Esophagus squamous epithelium (tissue), 5 donors: Measurements from ENCODE around the gene ZSWIM3. TPM values are rescaled to one million over a fixed set of nuclear protein-coding genes. Genes with fewer than 3 reads are reported as not detected.

Experiments
- DNase-seq: peaks from one replicate; lab custom pipeline; 2025; lab: John Stamatoyannopoulos, UW
- H3K27ac ChIP-seq, 4 donors: fragments of 200-600 bp; sonication (generic); one replicate each; pipeline ENCODE4 v1.5.1; 2016 to 2019; ENCODE audit warnings: mild to moderate bottlenecking in 1 of 4
- H3K27me3 ChIP-seq, 4 donors: fragments of 200-600 bp; sonication (generic); 1 replicate in 3 of 4; 2 replicates in 1 of 4; pipeline versions ENCODE4 v1.5.1 to v1.6.0; 2017 to 2021; ENCODE audit warnings: antibody characterized with exemption in 1 of 4
- H3K36me3 ChIP-seq, 3 donors: fragments of 200-600 bp; sonication (generic); one replicate each; pipeline ENCODE4 v1.5.1; 2016 to 2019
- H3K4me1 ChIP-seq, 3 donors: fragments of 200-600 bp; sonication (generic); one replicate each; pipeline ENCODE4 v1.5.1; 2017 to 2019
- H3K4me3 ChIP-seq, 4 donors: fragments of 200-600 bp; sonication (generic); 1 replicate in 3 of 4; 2 replicates in 1 of 4; pipeline ENCODE4 v1.5.1; 2016 to 2019; ENCODE audit warnings: mild to moderate bottlenecking in 2 of 4, moderate library complexity in 1 of 4
- H3K9me3 ChIP-seq, 3 donors: fragments of 200-600 bp; sonication (generic); one replicate each; pipeline ENCODE4 v1.5.1; 2016 to 2019
- POLR2A ChIP-seq, 4 donors: fragments of 450-650 bp; IDR thresholded peaks; one replicate each; pipeline ENCODE4 v1.6.1; 2017; ENCODE audit warnings: antibody characterized with exemption in 4 of 4, mild to moderate bottlenecking in 4 of 4, moderate library complexity in 3 of 4
- WGBS, 2 donors: methylation state at CpG; one replicate each; pipeline ENCODE4 v1.1.5; 2018; 5-methylcytosine and 5-hydroxymethylcytosine counted together
- intact Hi-C: fragments of 100-400 bp; cut with DNase I; formaldehyde crosslinking; loops from one replicate; pipeline ENCODE4 v1.15.0; 2022
- total RNA-seq, 4 donors: library from RNA; depleted of rRNA; stranded (reverse); fragments of >200 nt; gene quantifications; one replicate each; pipeline ENCODE4 v1.1.0, GENCODE V29; 2016
- TF ChIP-seq, protein P1 (sequence below), 6 experiments: fragments of 450-650 bp in 4 of 6; fragments of 200-600 bp in 2 of 6; sonication (generic) in 2 of 6; IDR thresholded peaks; one replicate each; pipeline ENCODE4 v1.5.1; 2016 to 2019; ENCODE audit warnings: antibody characterized with exemption in 6 of 6, mild to moderate bottlenecking in 4 of 6, moderate library complexity in 4 of 6
- donor health status: DM: yes; HTN: yes; CAD: no.

Gene ZSWIM3
- 1 to 10 TPM; 1.1 to 3.2 (median 2.5) TPM for total RNA-seq

- Histone ChIP-seq H3K9me3 (no peaks in the 10 kb centered on the region), H3K27ac (peak within 1 kb of the TSS; percentile 82 to 90 (median 85)), H3K36me3 (peaks cover 0 to 30% (median 0%) of the 10 kb centered on the region in 3 donors), H3K4me1 (peaks cover 26 to 46% (median 28%) of the 10 kb centered on the region in 3 donors), H3K27me3 (no peaks in the 10 kb centered on the region), H3K4me3 (peak within 1 kb of the TSS; percentile 91 to 95 (median 92))
- intact Hi-C loops: no loop called here
- peak; percentile 91 for DNase-seq
- WGBS, 2 donors: 0% methylated on average over 2 to 5 of the region's 36 CpGs
- TF ChIP-seq POLR2A (IDR thresholded peaks at IDR 0.05): peak in 2 of 4 donors; percentile 32 to 75
- TF ChIP-seq, protein P1, sequence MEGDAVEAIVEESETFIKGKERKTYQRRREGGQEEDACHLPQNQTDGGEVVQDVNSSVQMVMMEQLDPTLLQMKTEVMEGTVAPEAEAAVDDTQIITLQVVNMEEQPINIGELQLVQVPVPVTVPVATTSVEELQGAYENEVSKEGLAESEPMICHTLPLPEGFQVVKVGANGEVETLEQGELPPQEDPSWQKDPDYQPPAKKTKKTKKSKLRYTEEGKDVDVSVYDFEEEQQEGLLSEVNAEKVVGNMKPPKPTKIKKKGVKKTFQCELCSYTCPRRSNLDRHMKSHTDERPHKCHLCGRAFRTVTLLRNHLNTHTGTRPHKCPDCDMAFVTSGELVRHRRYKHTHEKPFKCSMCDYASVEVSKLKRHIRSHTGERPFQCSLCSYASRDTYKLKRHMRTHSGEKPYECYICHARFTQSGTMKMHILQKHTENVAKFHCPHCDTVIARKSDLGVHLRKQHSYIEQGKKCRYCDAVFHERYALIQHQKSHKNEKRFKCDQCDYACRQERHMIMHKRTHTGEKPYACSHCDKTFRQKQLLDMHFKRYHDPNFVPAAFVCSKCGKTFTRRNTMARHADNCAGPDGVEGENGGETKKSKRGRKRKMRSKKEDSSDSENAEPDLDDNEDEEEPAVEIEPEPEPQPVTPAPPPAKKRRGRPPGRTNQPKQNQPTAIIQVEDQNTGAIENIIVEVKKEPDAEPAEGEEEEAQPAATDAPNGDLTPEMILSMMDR (IDR thresholded peaks at IDR 0.05): no peak
Observed at GRCh38 chr20:45857114-45857881, at the start of gene ZSWIM3, which contains the start of gene ACOT8. Gene ZSWIM3 (plus strand): TSS chr20:45857614. CDS start chr20:45857826, 212 bp downstream. Gene ACOT8 (minus strand): TSS chr20:45857392. CDS start chr20:45857315, 77 bp downstream.

- Histone ChIP-seq H3K36me3 (peaks cover 8 to 63% (median 38%) of the 10 kb centered on the region in 3 donors), H3K27ac (no peak overlapping the region), H3K9me3 (no peaks in the 10 kb centered on the region), H3K4me1 (peaks cover 8 to 30% (median 12%) of the 10 kb centered on the region in 3 donors), H3K4me3 (no peak overlapping the region), H3K27me3 (no peaks in the 10 kb centered on the region)
- intact Hi-C loops: loop anchor here (10.0 kb wide), 1 partner anchor 154 kb away; no protein-coding TSS in a partner anchor
- no peak for DNase-seq
- TF ChIP-seq POLR2A (IDR thresholded peaks at IDR 0.05): no peak
- TF ChIP-seq, protein P1 (IDR thresholded peaks at IDR 0.05): no peak
- 87 to 89% methylated on average over 8 of the region's 8 CpGs for WGBS, 2 donors
Observed at GRCh38 chr20:45810191-45810970, 47.0 kb upstream of the ZSWIM3 start.

GRCh38 chr20:45812157-45813005 is 45.0 kb upstream of the ZSWIM3 start, which contains the start of gene UBE2C:
Gene UBE2C (plus strand): TSS chr20:45812644. CDS start chr20:45812696, 52 bp downstream.
- 0 to 2% methylated on average over 8 to 22 of the region's 65 CpGs for WGBS, 2 donors
- intact Hi-C loops: loop anchor here (10.0 kb wide), 1 partner anchor 152 kb away; no protein-coding TSS in a partner anchor
- peak; percentile 84 for DNase-seq
- H3K36me3 ChIP-seq: peaks cover 7 to 43% (median 32%) of the 10 kb centered on the region in 3 donors
- peak within 1 kb of the TSS; percentile 42 to 76 (median 70) for H3K27ac ChIP-seq
- no peaks in the 10 kb centered on the region for H3K9me3 ChIP-seq
- TF ChIP-seq, protein P1 (IDR thresholded peaks at IDR 0.05): no peak
- peak in 1 of 4 donors; percentile 42 for TF ChIP-seq POLR2A (IDR thresholded peaks at IDR 0.05)
- H3K4me1 ChIP-seq: peaks cover 8 to 32% (median 12%) of the 10 kb centered on the region in 3 donors
- no peaks in the 10 kb centered on the region for H3K27me3 ChIP-seq
- peak within 1 kb of the TSS; percentile 60 to 79 (median 65) for H3K4me3 ChIP-seq

- intact Hi-C loops: loop anchor here (10.0 kb wide), 1 partner anchor 152 kb away; no protein-coding TSS in a partner anchor
- Histone ChIP-seq H3K4me3 (peak overlapping the region; percentile 60 to 79 (median 65)), H3K4me1 (peaks cover 8 to 38% (median 12%) of the 10 kb centered on the region in 3 donors), H3K27me3 (no peaks in the 10 kb centered on the region), H3K27ac (peak overlapping the region in 3 of 4 donors; percentile 56 to 76 (median 68)), H3K36me3 (peaks cover 7 to 37% (median 26%) of the 10 kb centered on the region in 3 donors), H3K9me3 (no peaks in the 10 kb centered on the region)
- DNase-seq: no peak
- TF ChIP-seq, protein P1 (IDR thresholded peaks at IDR 0.05): no peak
- no peak for TF ChIP-seq POLR2A (IDR thresholded peaks at IDR 0.05)
- WGBS, 2 donors: 0 to 6% methylated on average over 2 to 10 of the region's 11 CpGs
Observed at GRCh38 chr20:45813006-45813340, 44.4 kb upstream of the ZSWIM3 start.
